GM23248 (cell line): Measurements from ENCODE around the gene UTP15.

ENCODE experiments used
- EZH2 ChIP-seq: fragments of 200-600 bp; sonication (generic); IDR thresholded peaks from 2 replicates; pipeline ENCODE4 v1.6.1; 2018; ENCODE audit warnings: antibody characterized with exemption, mild to moderate bottlenecking; ENCODE audit not compliant: insufficient read depth, poor library complexity, severe bottlenecking
- EZH2phosphoT487 ChIP-seq: fragments of 200-600 bp; sonication (generic); IDR thresholded peaks from 2 replicates; pipeline ENCODE4 v1.6.1; 2018; ENCODE audit warnings: antibody characterized with exemption, moderate library complexity, mild to moderate bottlenecking, low read depth; ENCODE audit not compliant: insufficient read depth

DNA sequence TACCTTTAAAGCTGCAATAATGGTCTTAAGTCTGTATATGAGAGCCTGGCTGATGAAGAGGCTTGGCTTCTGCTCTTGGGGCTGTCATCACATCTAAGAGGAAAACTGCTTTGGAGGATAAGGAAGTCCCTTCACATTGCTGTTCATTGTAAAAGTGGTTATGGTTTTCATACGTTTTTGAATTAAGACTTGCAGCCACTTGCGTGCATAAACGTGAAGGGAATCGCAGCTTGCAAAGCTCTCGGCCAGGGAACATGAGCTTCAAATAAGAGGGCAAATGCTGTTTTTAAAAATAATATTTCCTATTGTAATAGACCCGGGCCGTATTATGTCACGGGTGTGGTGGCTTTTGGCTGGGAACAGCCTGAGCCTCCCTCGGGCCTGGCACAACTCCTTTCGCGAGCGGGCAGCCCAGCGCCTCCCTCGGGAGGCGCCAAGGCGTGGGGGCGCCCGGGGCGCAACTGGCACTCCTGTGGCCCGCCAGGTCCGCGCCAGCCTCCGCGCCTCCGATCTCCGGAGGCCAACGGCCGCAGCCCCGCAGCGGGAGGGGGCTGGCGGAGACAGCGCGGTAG is 59.9 kb downstream of the UTP15 start:
- no peak for TF ChIP-seq EZH2phosphoT487
- TF ChIP-seq EZH2 = no peak
